Measurements from ENCODE around the gene RPL36. TPM values are rescaled to one million over a fixed set of nuclear protein-coding genes. Genes with fewer than 3 reads are reported as not detected.

Gene RPL36
- total and polyA plus RNA-seq, 2 of the 8 experiments (the other 6 are each of a cell fraction or from before 2014, with no cell fraction given): 951 to 1,075 TPM

DNA sequence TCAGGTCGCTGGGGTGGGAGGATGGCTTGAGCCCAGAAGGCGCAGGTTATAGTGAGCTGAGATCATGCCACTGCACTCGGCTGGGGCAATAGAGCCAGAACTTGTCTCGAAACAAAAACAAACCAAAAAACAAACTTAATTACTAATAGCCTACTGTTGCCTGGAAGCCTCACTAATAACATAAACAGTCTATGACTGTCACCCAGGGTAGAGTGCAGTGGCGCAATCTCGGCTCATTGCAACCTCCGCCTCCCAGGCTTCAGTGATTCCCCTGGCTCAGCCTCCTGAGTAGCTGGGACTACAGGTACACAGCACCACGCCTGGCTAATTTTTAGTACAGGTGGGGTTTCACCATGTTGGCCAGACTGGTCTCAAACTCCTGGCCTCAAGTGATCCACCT is 48.3 kb downstream of the RPL36 start:
- Histone ChIP-seq H2BK15ac (ENCODE audit: low read length) (no peak overlapping the region), H4K20me1 (replicated peaks in 1 of 2; ENCODE audit: control insufficient read depth in 1 of 2, insufficient read depth in 2 of 2, low read length in 2 of 2) (peaks cover 0 to 2% of the 10 kb centered on the region in 2 experiments), H3K9me3 (ENCODE audit: insufficient read depth in 2 of 2, low read depth in 1 of 2, low read length in 1 of 2) (no peaks in the 10 kb centered on the region), H3K23me2 (ENCODE audit: low read depth, low read length) (0 out of 2 replicates have a peak, but pooled peaks cover 3% of the 10 kb centered on the region), H3K56ac (replicated peaks; ENCODE audit: insufficient read length, low read depth, low read length) (no peak overlapping the region), H3K79me2 (ENCODE audit: control insufficient read depth in 1 of 2, insufficient read depth in 2 of 2, low read length in 2 of 2) (no peaks in the 10 kb centered on the region), H3K36me3 (ENCODE audit: control insufficient read depth in 2 of 4, insufficient read depth in 4 of 4, low read length in 3 of 4) (no peaks in the 10 kb centered on the region), H4K8ac (ENCODE audit: extremely low read depth, insufficient read depth, low read length) (no peak overlapping the region), H3K4me2 (ENCODE audit: insufficient read depth in 1 of 2, low read depth in 2 of 2, low read length in 2 of 2) (no peak overlapping the region), H3K23ac (ENCODE audit: insufficient read length) (no peak overlapping the region), H2BK120ac (replicated peaks; ENCODE audit: low read depth, low read length) (no peak overlapping the region), H4K91ac (replicated peaks; ENCODE audit: insufficient read length, low read length) (no peak overlapping the region), H2AFZ (ENCODE audit: low read length) (no peak overlapping the region), H3K4ac (replicated peaks; ENCODE audit: insufficient read length, low read depth, low read length) (no peak overlapping the region), H2BK12ac (ENCODE audit: low read depth, low read length) (no peak overlapping the region), H3K9ac (replicated peaks in 1 of 4; ENCODE audit: extremely low read depth in 1 of 4, low read depth in 3 of 4, low read length in 3 of 4) (no peak overlapping the region), H3K14ac (ENCODE audit: insufficient read length) (no peak overlapping the region), H3K27ac (ENCODE audit: low read depth, low read length) (no peak overlapping the region), H3K18ac (ENCODE audit: extremely low read depth, low read length) (no peak overlapping the region), H3K4me1 (replicated peaks in 1 of 4; ENCODE audit: control insufficient read depth in 3 of 4, insufficient read depth in 4 of 4, low read length in 3 of 4) (no peaks in the 10 kb centered on the region), H3K27me3 (replicated peaks in 1 of 4; ENCODE audit: control insufficient read depth in 3 of 4, extremely low read depth in 1 of 4, insufficient read depth in 3 of 4, low read length in 3 of 4) (no peaks in the 10 kb centered on the region), H2BK5ac (ENCODE audit: low read depth, low read length) (no peak overlapping the region), H3K4me3 (ENCODE audit: extremely low read depth in 1 of 4, insufficient read depth in 2 of 4, low read depth in 3 of 4, low read length in 4 of 4) (no peak overlapping the region), H3K79me1 (ENCODE audit: low read depth, low read length) (no peaks in the 10 kb centered on the region; the same call in 1 of the 2 replicates), H4K5ac (ENCODE audit: insufficient read length, low read depth, low read length) (no peak overlapping the region), H2BK20ac (ENCODE audit: low read length) (no peak overlapping the region), H2AK5ac (ENCODE audit: low read depth, low read length) (no peak overlapping the region)
- 93% methylated on average over 8 of the region's 8 CpGs; no CpG with 5 or more reads in 1 of the 2 experiments for WGBS, 2 experiments (ENCODE audit: extremely low coverage in 1 of 2, insufficient coverage in 1 of 2, insufficient read length in 1 of 2, insufficient replicate concordance in 2 of 2, low coverage in 1 of 2, low lambda C conversion rate in 2 of 2, missing lambda C conversion rate in 1 of 2)
- CTCF ChIA-PET (ENCODE audit: partially characterized antibody): interaction anchor here (0.6 to 1.3 kb wide), 2 partner anchors 15 to 55 kb away, joined by 3 read pairs; no protein-coding TSS in a partner anchor
- no peak for FAIRE-seq
- POLR2A ChIA-PET (ENCODE audit: partially characterized antibody): interaction anchor here (0.6 kb wide), 1 partner anchor 35 kb away, joined by 3 read pairs; no protein-coding TSS in a partner anchor
- DNase-seq (ENCODE audit: low read depth in 1 of 2, low spot score in 2 of 2): no peak
- TF ChIP-seq EP300 (IDR thresholded peaks at IDR 0.05; ENCODE audit: borderline replicate concordance in 1 of 2, low read depth in 2 of 2, low read length in 2 of 2): no peak
- no peak for TF ChIP-seq SIN3A (conservative IDR thresholded peaks at IDR 0.05 in 1 of 2, IDR thresholded peaks at IDR 0.05 in 1 of 2; ENCODE audit: low read depth in 1 of 2, low read length in 2 of 2)
- TF ChIP-seq, protein P1, sequence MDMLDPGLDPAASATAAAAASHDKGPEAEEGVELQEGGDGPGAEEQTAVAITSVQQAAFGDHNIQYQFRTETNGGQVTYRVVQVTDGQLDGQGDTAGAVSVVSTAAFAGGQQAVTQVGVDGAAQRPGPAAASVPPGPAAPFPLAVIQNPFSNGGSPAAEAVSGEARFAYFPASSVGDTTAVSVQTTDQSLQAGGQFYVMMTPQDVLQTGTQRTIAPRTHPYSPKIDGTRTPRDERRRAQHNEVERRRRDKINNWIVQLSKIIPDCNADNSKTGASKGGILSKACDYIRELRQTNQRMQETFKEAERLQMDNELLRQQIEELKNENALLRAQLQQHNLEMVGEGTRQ (IDR thresholded peaks at IDR 0.05; ENCODE audit: low read length): no peak
- TF ChIP-seq POU5F1 (IDR thresholded peaks at IDR 0.05; ENCODE audit: low read depth, low read length): no peak
- TF ChIP-seq CBX8 (IDR thresholded peaks at IDR 0.05; ENCODE audit: borderline replicate concordance, low read depth, low read length): no peak
- TF ChIP-seq GABPA (IDR thresholded peaks at IDR 0.05; ENCODE audit: borderline replicate concordance, insufficient read depth, low read length): no peak
- TF ChIP-seq PHF8 (conservative IDR thresholded peaks at IDR 0.05; ENCODE audit: low read depth, low read length): no peak
- TF ChIP-seq TAF7 (optimal IDR thresholded peaks at IDR 0.05; ENCODE audit: borderline replicate concordance, low read depth, low read length): no peak
- TF ChIP-seq, protein P2, sequence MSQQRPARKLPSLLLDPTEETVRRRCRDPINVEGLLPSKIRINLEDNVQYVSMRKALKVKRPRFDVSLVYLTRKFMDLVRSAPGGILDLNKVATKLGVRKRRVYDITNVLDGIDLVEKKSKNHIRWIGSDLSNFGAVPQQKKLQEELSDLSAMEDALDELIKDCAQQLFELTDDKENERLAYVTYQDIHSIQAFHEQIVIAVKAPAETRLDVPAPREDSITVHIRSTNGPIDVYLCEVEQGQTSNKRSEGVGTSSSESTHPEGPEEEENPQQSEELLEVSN (IDR thresholded peaks at IDR 0.05): no peak
- TF ChIP-seq HDAC2 (IDR thresholded peaks at IDR 0.05; ENCODE audit: borderline replicate concordance in 1 of 2, low read depth in 2 of 2, low read length in 2 of 2): no peak
